Coronary artery (tissue), 2 donors: ENCODE results near the gene TSSK3.

ENCODE experiments used
- DNase-seq: peaks from one replicate; pipeline ENCODE4 v3.0.0-alpha.2; 2017; ENCODE audit warnings: low spot score
- H3K27ac ChIP-seq, 2 donors: fragments of 200-600 bp; sonication (generic); one replicate each; pipeline ENCODE4 v1.5.1; 2016 to 2019
- H3K4me3 ChIP-seq: fragments of 200-600 bp; sonication (generic); 2 replicates; pipeline ENCODE4 v1.5.1; 2016; ENCODE audit warnings: mild to moderate bottlenecking, moderate library complexity
- TF ChIP-seq, protein P1 (sequence below): fragments of 200-600 bp; sonication (generic); IDR thresholded peaks from one replicate; pipeline ENCODE4 v1.5.1; 2019; ENCODE audit warnings: antibody characterized with exemption

Gene TSSK3

DNA sequence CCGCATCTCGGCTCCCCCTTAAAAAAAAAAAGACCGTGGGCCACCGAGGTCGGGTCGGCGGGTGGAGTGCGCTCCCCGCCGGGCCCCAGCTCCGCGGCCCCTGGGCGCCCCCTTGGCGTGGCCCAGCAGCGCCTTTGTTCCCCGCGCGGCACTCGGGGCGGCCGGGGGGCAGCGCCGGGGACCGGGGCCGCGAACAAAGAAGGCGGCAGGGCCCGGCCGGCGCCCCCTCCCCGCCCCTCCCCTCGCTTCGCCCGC lies 26.9 kb upstream of the TSSK3 start:
- no peak for DNase-seq
- TF ChIP-seq, protein P1, sequence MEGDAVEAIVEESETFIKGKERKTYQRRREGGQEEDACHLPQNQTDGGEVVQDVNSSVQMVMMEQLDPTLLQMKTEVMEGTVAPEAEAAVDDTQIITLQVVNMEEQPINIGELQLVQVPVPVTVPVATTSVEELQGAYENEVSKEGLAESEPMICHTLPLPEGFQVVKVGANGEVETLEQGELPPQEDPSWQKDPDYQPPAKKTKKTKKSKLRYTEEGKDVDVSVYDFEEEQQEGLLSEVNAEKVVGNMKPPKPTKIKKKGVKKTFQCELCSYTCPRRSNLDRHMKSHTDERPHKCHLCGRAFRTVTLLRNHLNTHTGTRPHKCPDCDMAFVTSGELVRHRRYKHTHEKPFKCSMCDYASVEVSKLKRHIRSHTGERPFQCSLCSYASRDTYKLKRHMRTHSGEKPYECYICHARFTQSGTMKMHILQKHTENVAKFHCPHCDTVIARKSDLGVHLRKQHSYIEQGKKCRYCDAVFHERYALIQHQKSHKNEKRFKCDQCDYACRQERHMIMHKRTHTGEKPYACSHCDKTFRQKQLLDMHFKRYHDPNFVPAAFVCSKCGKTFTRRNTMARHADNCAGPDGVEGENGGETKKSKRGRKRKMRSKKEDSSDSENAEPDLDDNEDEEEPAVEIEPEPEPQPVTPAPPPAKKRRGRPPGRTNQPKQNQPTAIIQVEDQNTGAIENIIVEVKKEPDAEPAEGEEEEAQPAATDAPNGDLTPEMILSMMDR = no peak
- Histone ChIP-seq H3K27ac (peak overlapping the region in 1 of 2 donors; percentile 73), H3K4me3 (peak overlapping the region; percentile 81)

DNA sequence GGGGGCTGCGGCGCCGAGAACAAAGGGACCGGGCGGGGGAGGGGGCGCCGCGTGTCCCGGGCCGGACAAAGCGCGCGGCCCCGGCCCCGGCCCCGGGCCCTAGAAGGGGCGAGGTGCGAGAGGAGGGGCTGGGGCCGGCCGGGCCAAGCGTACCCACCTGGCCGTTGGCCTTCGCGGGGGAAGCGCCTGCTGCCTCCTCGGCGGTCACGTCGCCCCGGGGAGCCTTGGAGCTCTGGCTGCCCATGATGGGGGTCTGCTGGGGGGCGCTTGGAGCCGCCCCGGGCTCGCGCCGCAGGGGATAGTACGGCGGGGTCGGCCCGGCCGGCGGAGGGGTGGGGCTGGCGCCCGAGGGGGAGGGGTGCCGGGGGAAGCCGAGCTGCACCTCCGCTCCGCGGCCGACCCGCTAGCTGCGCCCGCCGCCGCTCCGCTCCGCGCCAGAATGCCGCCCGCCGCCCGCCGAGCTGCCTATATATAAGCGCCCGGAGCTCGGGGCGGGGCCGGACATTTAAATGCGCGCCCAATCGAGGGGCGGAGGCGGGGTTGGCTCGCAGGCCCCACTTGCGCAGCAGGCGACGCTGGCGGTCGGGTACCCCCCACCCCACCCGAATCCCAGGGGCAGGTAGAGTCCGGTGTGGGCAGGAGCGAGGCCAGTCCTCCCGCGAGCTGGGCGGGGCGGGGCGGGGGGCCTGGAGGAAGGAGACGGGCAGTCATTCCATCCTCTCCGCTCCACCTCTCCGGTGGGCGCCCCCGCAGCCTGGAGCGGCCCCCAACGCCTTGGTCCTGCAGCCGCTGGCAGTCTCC lies 26.3 kb upstream of the TSSK3 start, which contains the start of gene MARCKSL1:
Gene MARCKSL1 (minus strand): TSS at position 444 of the 801 bp plus-strand sequence. CDS start 200 bp downstream, at position 244.
- H3K4me3 ChIP-seq = peak within 1 kb of the TSS; percentile 81
- H3K27ac ChIP-seq = peak within 1 kb of the TSS in 1 of 2 donors; percentile 73
- TF ChIP-seq, protein P1 = no peak
- no peak for DNase-seq

DNA sequence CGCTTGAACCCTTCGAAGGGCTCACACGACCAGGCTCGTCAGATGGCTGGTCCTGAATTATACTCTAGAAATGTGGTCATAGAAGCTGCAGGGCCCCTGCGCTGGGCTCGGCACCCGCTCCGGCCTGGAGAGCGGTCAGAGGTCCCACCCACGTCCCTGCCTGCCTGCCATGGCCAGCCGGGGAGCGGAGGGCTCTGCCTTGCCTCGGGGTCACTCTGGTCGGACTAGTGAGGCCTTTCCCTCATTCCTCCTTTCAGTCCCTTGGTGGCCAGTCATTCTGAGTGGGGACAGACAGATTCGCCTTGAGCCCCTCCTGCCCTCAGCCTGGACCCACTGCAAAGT lies 25.8 kb upstream of the TSSK3 start:
- TF ChIP-seq, protein P1 = no peak
- peak overlapping the region in 1 of 2 donors; percentile 73 for H3K27ac ChIP-seq
- no peak for DNase-seq
- H3K4me3 ChIP-seq = peak overlapping the region; percentile 81

DNA sequence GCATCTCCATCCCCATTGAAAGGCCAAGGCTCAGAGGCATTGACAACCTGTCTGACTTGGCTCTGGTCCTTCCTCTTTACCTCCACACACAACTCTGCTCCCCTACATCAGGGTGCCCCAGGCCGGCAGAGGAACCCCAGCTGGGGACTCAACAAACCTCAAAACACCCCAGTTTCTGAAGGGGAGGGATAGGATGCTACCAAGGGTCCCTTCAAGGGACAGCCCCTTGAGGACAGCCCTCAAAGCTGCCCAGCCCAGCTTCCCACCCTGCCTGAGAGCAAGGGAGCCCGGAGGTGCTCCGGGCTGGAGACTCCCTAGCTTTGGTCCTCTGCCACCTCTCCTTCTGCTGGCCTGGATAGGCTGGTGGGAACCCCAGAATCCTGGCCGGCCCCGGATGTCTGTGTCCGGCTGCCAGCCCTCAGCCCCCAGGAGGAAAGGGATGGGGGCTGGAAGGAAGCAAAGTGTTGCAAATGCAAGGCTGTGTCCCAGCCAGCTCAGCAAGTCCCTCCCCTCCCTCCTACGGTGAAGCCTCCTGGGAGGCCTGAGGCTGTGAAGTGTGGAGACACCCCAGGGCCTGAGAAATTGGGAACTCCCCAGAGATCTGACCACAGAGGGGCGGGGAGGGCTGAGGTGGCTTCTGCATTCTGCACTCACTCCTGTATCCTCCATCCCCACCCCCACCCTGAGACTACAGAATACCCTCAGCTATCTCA lies 25.2 kb upstream of the TSSK3 start:
- Histone ChIP-seq H3K4me3 (no peak overlapping the region), H3K27ac (peak overlapping the region in 1 of 2 donors; percentile 73)
- no peak for DNase-seq
- TF ChIP-seq, protein P1 = no peak

DNA sequence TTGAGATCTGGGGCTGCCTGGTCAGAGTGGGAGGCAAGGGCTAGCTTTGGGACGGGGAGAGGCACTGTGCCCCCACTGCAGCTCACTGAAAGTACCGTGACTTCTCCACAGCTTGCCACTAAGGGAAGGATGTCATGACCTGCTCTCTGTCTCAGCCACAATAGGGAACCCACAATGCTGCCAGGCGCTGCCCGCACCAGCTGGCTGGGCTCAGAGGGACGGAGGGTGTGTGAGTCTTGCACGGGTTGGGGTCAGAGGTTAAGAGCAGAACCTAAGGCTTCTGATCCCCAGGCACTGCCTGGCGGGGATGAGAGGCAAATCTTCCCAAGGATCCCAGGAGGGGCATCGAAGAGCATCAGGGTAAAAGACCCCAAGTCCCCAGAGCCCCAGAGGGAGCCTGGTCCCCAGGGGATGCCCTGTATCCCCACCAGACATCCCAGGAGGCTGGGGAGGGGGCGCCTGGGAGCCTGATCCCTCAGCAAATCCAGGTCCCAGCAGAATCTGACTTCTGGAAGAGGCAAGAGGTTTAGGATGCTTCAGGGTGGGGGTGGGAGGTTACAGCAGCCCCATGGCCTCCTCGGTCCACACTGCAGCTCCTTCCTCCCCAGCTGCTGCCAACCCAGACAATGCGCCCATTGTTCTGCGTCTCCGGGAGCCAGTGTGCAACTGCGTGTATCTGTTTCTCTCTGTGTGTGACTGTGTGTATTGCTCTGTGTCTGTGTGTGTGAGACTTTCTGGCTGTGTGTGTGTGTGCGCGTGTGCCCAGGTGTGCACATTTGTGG lies 24.3 kb upstream of the TSSK3 start:
- TF ChIP-seq, protein P1 = no peak
- Histone ChIP-seq H3K27ac (peak overlapping the region in 1 of 2 donors; percentile 73), H3K4me3 (no peak overlapping the region)
- DNase-seq = no peak

DNA sequence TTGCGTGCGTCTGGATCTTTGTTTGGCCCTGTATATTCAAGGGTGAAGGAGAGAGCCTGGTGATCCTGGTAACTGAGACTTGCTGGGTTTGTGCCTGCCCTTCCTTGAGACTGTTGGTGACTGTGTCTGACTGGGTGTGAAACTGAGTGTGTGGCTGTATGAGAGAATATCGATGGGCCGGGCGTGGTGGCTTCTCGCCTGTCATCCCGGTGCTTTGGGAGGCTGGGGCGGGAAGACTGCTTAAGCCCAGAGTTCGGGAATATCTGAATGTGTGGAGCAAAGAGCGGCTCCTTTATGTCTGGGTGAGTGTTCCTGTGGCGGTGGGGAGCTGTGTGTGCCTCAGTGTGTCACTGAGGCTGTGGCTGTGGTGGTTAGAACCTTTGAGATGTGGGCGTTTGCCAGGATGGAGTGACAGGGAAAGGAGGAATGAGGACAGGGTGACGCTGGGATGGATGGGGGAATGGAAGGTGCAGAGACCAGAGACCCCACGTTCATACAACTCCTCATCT lies 23.6 kb upstream of the TSSK3 start:
- DNase-seq = no peak
- H3K4me3 ChIP-seq = no peak overlapping the region
- TF ChIP-seq, protein P1 = no peak
- peak overlapping the region in 1 of 2 donors; percentile 47 for H3K27ac ChIP-seq
